ENCODE data around the gene PCDH9.

Gene PCDH9

GRCh38 chr13:66354879-66355751, 875.0 kb downstream of the PCDH9 start:
- DNase-seq: no peak

GRCh38 chr13:66353664-66354063, 876.5 kb downstream of the PCDH9 start:
- DNase-seq: no peak

GRCh38 chr13:66349966-66350365, 880.2 kb downstream of the PCDH9 start:
- DNase-seq: no peak

- no peak for DNase-seq
Measured at GRCh38 chr13:66348745-66349690, 881.1 kb downstream of the PCDH9 start.

- DNase-seq: no peak
Measured at GRCh38 chr13:66347486-66348117, 882.5 kb downstream of the PCDH9 start.

GRCh38 chr13:66345971-66346370, 884.2 kb downstream of the PCDH9 start:
- DNase-seq: no peak

GRCh38 chr13:66345518-66345810, 884.7 kb downstream of the PCDH9 start:
- no peak for DNase-seq

GRCh38 chr13:66344805-66345517, 885.2 kb downstream of the PCDH9 start:
- DNase-seq: no peak

- DNase-seq: no peak
Measured at GRCh38 chr13:66343224-66343828, 886.8 kb downstream of the PCDH9 start.

- DNase-seq: no peak
Measured at GRCh38 chr13:66341635-66342377, 888.3 kb downstream of the PCDH9 start.

GRCh38 chr13:66339214-66339613, 890.9 kb downstream of the PCDH9 start:
- no peak for DNase-seq

GRCh38 chr13:66338542-66338941, 891.6 kb downstream of the PCDH9 start:
- DNase-seq: no peak

- no peak for DNase-seq
Measured at GRCh38 chr13:66335626-66336025, 894.5 kb downstream of the PCDH9 start.

- DNase-seq: no peak
Measured at GRCh38 chr13:66329988-66330451, 900.1 kb downstream of the PCDH9 start.

- DNase-seq: no peak
Measured at GRCh38 chr13:66328476-66328875, 901.7 kb downstream of the PCDH9 start.

GRCh38 chr13:66323745-66324347, 906.3 kb downstream of the PCDH9 start:
- DNase-seq: no peak

GRCh38 chr13:66322936-66323335, 907.2 kb downstream of the PCDH9 start:
- DNase-seq: no peak

- no peak for DNase-seq
Measured at GRCh38 chr13:66322193-66322740, 907.9 kb downstream of the PCDH9 start.

- no peak for DNase-seq
Measured at GRCh38 chr13:66314911-66315310, 915.2 kb downstream of the PCDH9 start.

- no peak for DNase-seq
Measured at GRCh38 chr13:66313413-66313812, 916.7 kb downstream of the PCDH9 start.
